ENCODE results near the gene PHF12.

Gene PHF12

GRCh38 chr17:28926366-28926765 is 25.0 kb downstream of the PHF12 start:
- Histone ChIP-seq H3K27me3 (ENCODE audit: insufficient read depth, low read length) (no peaks in the 10 kb centered on the region), H3K4me3 (ENCODE audit: low read depth, low read length, poor library complexity, severe bottlenecking) (no peak overlapping the region), H3K4me2 (ENCODE audit: low read length) (no peak overlapping the region), H3K36me3 (ENCODE audit: insufficient read depth, low read length) (peaks cover 82% of the 10 kb centered on the region), H3F3A (ENCODE audit: insufficient read depth, low read length) (no peaks in the 10 kb centered on the region), H2AFZ (ENCODE audit: low read length) (no peak overlapping the region), H3K79me2 (ENCODE audit: insufficient read depth, low read length) (peaks cover 20% of the 10 kb centered on the region; the same call in 1 of the 2 replicates), H4K20me1 (ENCODE audit: insufficient read depth, low read length) (no peaks in the 10 kb centered on the region), H3K9me2 (ENCODE audit: low read depth, low read length) (no peaks in the 10 kb centered on the region), H3K4me1 (ENCODE audit: insufficient read depth, low read length, severe bottlenecking) (no peaks in the 10 kb centered on the region), H3K27ac (ENCODE audit: low read depth, low read length, poor library complexity, severe bottlenecking) (no peak overlapping the region), H3K9me3 (ENCODE audit: low read length) (no peaks in the 10 kb centered on the region), H3K9ac (ENCODE audit: low read length) (no peak overlapping the region)
- TF ChIP-seq EZH2 (IDR thresholded peaks at IDR 0.05; ENCODE audit: borderline replicate concordance, low read length) = no peak
- TF ChIP-seq, protein P1, sequence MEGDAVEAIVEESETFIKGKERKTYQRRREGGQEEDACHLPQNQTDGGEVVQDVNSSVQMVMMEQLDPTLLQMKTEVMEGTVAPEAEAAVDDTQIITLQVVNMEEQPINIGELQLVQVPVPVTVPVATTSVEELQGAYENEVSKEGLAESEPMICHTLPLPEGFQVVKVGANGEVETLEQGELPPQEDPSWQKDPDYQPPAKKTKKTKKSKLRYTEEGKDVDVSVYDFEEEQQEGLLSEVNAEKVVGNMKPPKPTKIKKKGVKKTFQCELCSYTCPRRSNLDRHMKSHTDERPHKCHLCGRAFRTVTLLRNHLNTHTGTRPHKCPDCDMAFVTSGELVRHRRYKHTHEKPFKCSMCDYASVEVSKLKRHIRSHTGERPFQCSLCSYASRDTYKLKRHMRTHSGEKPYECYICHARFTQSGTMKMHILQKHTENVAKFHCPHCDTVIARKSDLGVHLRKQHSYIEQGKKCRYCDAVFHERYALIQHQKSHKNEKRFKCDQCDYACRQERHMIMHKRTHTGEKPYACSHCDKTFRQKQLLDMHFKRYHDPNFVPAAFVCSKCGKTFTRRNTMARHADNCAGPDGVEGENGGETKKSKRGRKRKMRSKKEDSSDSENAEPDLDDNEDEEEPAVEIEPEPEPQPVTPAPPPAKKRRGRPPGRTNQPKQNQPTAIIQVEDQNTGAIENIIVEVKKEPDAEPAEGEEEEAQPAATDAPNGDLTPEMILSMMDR (IDR thresholded peaks at IDR 0.05; ENCODE audit: low read length) = no peak

DNA sequence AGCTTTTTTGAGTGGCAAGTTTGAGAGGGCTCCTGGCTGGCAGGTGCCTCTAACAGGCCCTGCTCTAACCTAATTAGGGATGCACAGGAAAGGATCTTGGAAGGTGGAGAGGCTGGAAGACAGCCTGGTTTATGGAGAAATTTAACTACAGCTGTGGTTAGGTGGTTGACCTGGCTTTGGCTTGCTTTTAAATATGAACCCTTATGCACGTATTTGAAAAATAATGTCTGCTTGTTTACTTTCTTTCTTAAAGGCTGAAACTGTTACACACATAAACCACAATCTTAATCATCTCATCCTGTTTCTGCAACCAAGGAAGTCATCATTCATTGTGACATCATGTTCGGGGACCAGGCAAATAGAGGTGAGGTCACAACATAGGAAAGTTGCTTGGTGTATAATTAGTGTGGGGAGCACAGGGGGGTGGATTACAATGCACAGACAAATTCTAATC is 25.4 kb downstream of the PHF12 start:
- Histone ChIP-seq H3K36me3 (ENCODE audit: insufficient read depth, low read length) (peaks cover 87% of the 10 kb centered on the region), H3K27me3 (ENCODE audit: insufficient read depth, low read length) (no peaks in the 10 kb centered on the region), H2AFZ (ENCODE audit: low read length) (no peak overlapping the region), H3K4me2 (ENCODE audit: low read length) (no peak overlapping the region), H3K4me3 (ENCODE audit: low read depth, low read length, poor library complexity, severe bottlenecking) (no peak overlapping the region), H3K27ac (ENCODE audit: low read depth, low read length, poor library complexity, severe bottlenecking) (no peak overlapping the region), H3K9me3 (ENCODE audit: low read length) (no peaks in the 10 kb centered on the region), H3K9me2 (ENCODE audit: low read depth, low read length) (no peaks in the 10 kb centered on the region), H3K79me2 (ENCODE audit: insufficient read depth, low read length) (peaks cover 20% of the 10 kb centered on the region; the same call in 1 of the 2 replicates), H3K9ac (ENCODE audit: low read length) (no peak overlapping the region), H3K4me1 (ENCODE audit: insufficient read depth, low read length, severe bottlenecking) (no peaks in the 10 kb centered on the region), H3F3A (ENCODE audit: insufficient read depth, low read length) (no peaks in the 10 kb centered on the region), H4K20me1 (ENCODE audit: insufficient read depth, low read length) (no peaks in the 10 kb centered on the region)
- TF ChIP-seq EZH2 (IDR thresholded peaks at IDR 0.05; ENCODE audit: borderline replicate concordance, low read length) = no peak
- TF ChIP-seq, protein P1 (IDR thresholded peaks at IDR 0.05; ENCODE audit: low read length) = no peak

GRCh38 chr17:28920201-28920600 is 31.1 kb downstream of the PHF12 start:
- Histone ChIP-seq H3K27me3 (ENCODE audit: insufficient read depth, low read length) (no peaks in the 10 kb centered on the region), H3K9me3 (ENCODE audit: low read length) (no peaks in the 10 kb centered on the region), H2AFZ (ENCODE audit: low read length) (no peak overlapping the region), H4K20me1 (ENCODE audit: insufficient read depth, low read length) (no peaks in the 10 kb centered on the region), H3K79me2 (ENCODE audit: insufficient read depth, low read length) (no peaks in the 10 kb centered on the region), H3K9me2 (ENCODE audit: low read depth, low read length) (no peaks in the 10 kb centered on the region), H3K4me1 (ENCODE audit: insufficient read depth, low read length, severe bottlenecking) (no peaks in the 10 kb centered on the region), H3K4me3 (ENCODE audit: low read depth, low read length, poor library complexity, severe bottlenecking) (no peak overlapping the region), H3K36me3 (ENCODE audit: insufficient read depth, low read length) (peaks cover 96% of the 10 kb centered on the region), H3F3A (ENCODE audit: insufficient read depth, low read length) (no peaks in the 10 kb centered on the region), H3K4me2 (ENCODE audit: low read length) (no peak overlapping the region), H3K9ac (ENCODE audit: low read length) (no peak overlapping the region), H3K27ac (ENCODE audit: low read depth, low read length, poor library complexity, severe bottlenecking) (no peak overlapping the region)
- TF ChIP-seq EZH2 (IDR thresholded peaks at IDR 0.05; ENCODE audit: borderline replicate concordance, low read length) = no peak
- TF ChIP-seq, protein P1 (IDR thresholded peaks at IDR 0.05; ENCODE audit: low read length) = no peak
